ENCODE results near the gene MRFAP1L1.

The MRFAP1L1 gene

GRCh38 chr4:6716958-6717655, 7.4 kb upstream of the MRFAP1L1 start:
- H3K27ac ChIP-seq = peak overlapping the region; percentile 90
- POLR2A ChIA-PET (ENCODE audit: low non-redundant PET) = interaction anchor here (0.6 to 0.8 kb wide), 2 partner anchors 168 to 346 kb away, joined by 4 to 7 read pairs; no protein-coding TSS in a partner anchor
- no peak for DNase-seq (ENCODE audit: low spot score)
- no peak for TF ChIP-seq CTCF (conservative IDR thresholded peaks at IDR 0.05; ENCODE audit: low read depth)
- CTCF ChIA-PET = interaction anchor here (0.6 to 1.4 kb wide), 3 partner anchors 27 to 169 kb away, joined by 4 read pairs; no protein-coding TSS in a partner anchor

DNA sequence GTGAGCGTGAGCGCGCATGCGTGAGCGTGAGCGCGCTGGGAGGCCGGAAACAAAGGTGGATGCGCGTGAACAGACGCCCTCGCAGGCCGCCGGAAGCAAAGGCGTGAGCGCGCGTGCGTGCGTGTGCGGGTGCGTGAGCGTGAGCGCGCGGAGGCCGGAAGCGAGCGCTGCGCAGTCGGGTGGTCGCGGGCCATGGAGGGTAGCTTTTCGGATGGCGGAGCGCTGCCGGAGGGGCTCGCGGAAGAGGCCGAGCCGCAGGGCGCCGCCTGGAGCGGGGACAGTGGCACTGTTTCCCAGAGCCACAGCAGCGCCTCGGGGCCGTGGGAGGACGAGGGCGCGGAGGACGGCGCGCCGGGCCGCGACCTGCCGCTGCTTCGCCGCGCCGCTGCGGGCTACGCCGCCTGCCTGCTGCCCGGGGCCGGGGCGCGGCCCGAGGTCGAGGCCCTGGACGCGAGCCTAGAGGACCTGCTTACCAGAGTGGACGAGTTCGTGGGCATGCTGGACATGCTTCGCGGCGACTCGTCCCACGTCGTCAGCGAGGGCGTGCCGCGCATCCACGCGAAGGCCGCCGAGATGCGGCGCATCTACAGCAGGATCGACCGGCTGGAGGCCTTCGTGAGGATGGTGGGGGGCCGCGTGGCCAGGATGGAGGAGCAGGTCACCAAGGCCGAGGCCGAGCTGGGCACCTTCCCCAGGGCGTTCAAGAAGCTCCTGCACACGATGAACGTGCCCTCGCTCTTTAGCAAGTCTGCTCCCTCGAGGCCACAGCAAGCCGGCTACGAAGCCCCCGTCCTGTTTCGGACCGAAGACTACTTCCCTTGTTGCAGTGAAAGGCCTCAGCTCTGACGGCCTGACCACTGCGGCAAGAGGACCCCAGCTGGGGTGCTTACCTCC, 6.6 kb upstream of the MRFAP1L1 start, which contains the start of gene BLOC1S4:
Gene BLOC1S4 (plus strand): TSS at position 157 of the 894 bp plus-strand sequence. CDS start 36 bp downstream, at position 193.
- no peak for TF ChIP-seq CTCF (conservative IDR thresholded peaks at IDR 0.05; ENCODE audit: low read depth)
- peak; percentile 85 for DNase-seq (ENCODE audit: low spot score)
- ChIA-PET POLR2A (ENCODE audit: low non-redundant PET) (no interaction called here), CTCF (interaction anchor here (0.6 to 1.4 kb wide), 5 partner anchors 14 to 239 kb away, joined by 3 to 4 read pairs (median 4); no protein-coding TSS in a partner anchor)
- peak within 1 kb of the TSS; percentile 90 for H3K27ac ChIP-seq

- peak overlapping the region; percentile 90 for H3K27ac ChIP-seq
- ChIA-PET POLR2A (ENCODE audit: low non-redundant PET) (no interaction called here), CTCF (interaction anchor here (0.6 to 1.1 kb wide), 3 partner anchors 15 to 238 kb away, joined by 3 to 4 read pairs (median 3); no protein-coding TSS in a partner anchor)
- DNase-seq (ENCODE audit: low spot score) = no peak
- no peak for TF ChIP-seq CTCF (conservative IDR thresholded peaks at IDR 0.05; ENCODE audit: low read depth)
These were observed 6.0 kb upstream of the MRFAP1L1 start for GRCh38 chr4:6715704-6716017.

DNA sequence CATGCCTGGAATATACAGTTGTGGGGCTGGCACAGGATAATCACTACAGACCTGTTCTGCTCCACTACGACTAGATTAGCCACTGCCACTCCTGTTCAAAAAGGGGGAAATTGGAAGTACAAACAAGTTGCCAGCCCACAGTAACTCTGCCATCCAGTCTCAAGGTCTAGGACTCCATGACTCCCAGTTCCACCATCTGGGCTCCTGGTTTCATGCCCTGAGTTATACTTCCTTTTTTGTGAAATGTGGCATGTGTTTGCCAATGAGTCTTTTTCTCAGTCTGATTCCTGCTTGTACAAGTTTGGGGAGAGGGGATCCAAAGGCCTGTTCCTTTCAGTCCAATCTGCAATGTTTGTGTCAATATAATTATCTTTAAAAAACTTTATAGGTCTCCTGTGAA, 5.3 kb upstream of the MRFAP1L1 start:
- no peak overlapping the region for H3K27ac ChIP-seq
- ChIA-PET POLR2A (ENCODE audit: low non-redundant PET) (no interaction called here), CTCF (interaction anchor here (0.7 kb wide), 1 partner anchor 196 kb away, joined by 4 read pairs; no protein-coding TSS in a partner anchor)
- no peak for DNase-seq (ENCODE audit: low spot score)
- TF ChIP-seq CTCF (conservative IDR thresholded peaks at IDR 0.05; ENCODE audit: low read depth) = no peak

- ChIA-PET CTCF (interaction anchor here (0.8 kb wide), 1 partner anchor 175 kb away, joined by 3 read pairs; no protein-coding TSS in a partner anchor), POLR2A (ENCODE audit: low non-redundant PET) (no interaction called here)
- no peak for TF ChIP-seq CTCF (conservative IDR thresholded peaks at IDR 0.05; ENCODE audit: low read depth)
- no peak for DNase-seq (ENCODE audit: low spot score)
- H3K27ac ChIP-seq = no peak overlapping the region
These were observed 1.3 kb upstream of the MRFAP1L1 start for GRCh38 chr4:6710996-6711395.

- no peak for TF ChIP-seq CTCF (conservative IDR thresholded peaks at IDR 0.05; ENCODE audit: low read depth)
- POLR2A ChIA-PET (ENCODE audit: low non-redundant PET) = no interaction called here
- peak overlapping the region; percentile 85 for H3K27ac ChIP-seq
- CTCF ChIA-PET = no interaction called here
- DNase-seq (ENCODE audit: low spot score) = no peak
These were observed 617 bp upstream of the MRFAP1L1 start for GRCh38 chr4:6710282-6710681.

Data from RWPE1 (cell line).